Lung (tissue), 12 donors: ENCODE results near the gene IMPACT. TPM values are rescaled to one million over a fixed set of nuclear protein-coding genes. Genes with fewer than 3 reads are reported as not detected.
A peak's percentile ranks its signal among the peaks of the same experiment; 100 is the strongest.

ENCODE experiments used
- ATAC-seq: fragments of 200-7000 bp; cut with Tn5 transposase; one replicate; pipeline ENCODE4 v1.9.1; 2020; ENCODE audit warnings: moderate number of reproducible peaks; ENCODE audit not compliant: insufficient read depth, low FRiP score
- DNase-seq, 3 donors: peaks; one replicate each; pipeline ENCODE4 v3.0.0-alpha.2; 2013 to 2017
- H3K27ac ChIP-seq, 2 donors: one replicate each; pipeline ENCODE4 v1.5.1; 2013; ENCODE audit warnings: mild to moderate bottlenecking in 2 of 2, moderate library complexity in 2 of 2, control low read depth in 1 of 2, inconsistent platforms in 1 of 2, low read depth in 1 of 2, low read length in 1 of 2
- H3K27me3 ChIP-seq, 3 donors: one replicate each; pipeline ENCODE4 v1.5.1; 2013; ENCODE audit warnings: low read length in 2 of 3; ENCODE audit not compliant: control insufficient read depth in 3 of 3, insufficient read depth in 3 of 3
- H3K36me3 ChIP-seq, 4 donors: one replicate each; pipeline ENCODE4 v1.5.1; 2013; ENCODE audit warnings: low read length in 4 of 4, mild to moderate bottlenecking in 1 of 4, moderate library complexity in 1 of 4; ENCODE audit not compliant: control insufficient read depth in 4 of 4, insufficient read depth in 4 of 4
- H3K4me1 ChIP-seq, 5 donors: one replicate each; pipeline ENCODE4 v1.5.1; 2013; ENCODE audit warnings: low read length in 5 of 5, mild to moderate bottlenecking in 2 of 5, moderate library complexity in 1 of 5; ENCODE audit not compliant: control insufficient read depth in 5 of 5, insufficient read depth in 5 of 5
- H3K4me3 ChIP-seq: one replicate; pipeline ENCODE4 v1.5.1; 2013; ENCODE audit warnings: mild to moderate bottlenecking, control low read depth, moderate library complexity
- H3K9ac ChIP-seq, 2 donors: one replicate each; pipeline ENCODE4 v1.5.1; 2013; ENCODE audit warnings: low read length in 2 of 2, control low read depth in 1 of 2; ENCODE audit not compliant: insufficient read depth in 1 of 2
- H3K9me3 ChIP-seq, 4 donors: one replicate each; pipeline ENCODE4 v1.5.1; 2013; ENCODE audit warnings: low read length in 3 of 4, mild to moderate bottlenecking in 1 of 4, moderate library complexity in 1 of 4; ENCODE audit not compliant: control insufficient read depth in 4 of 4, insufficient read depth in 3 of 4
- WGBS, 2 donors: extraction: QIAGEN DNeasy Blood & Tissue Kit; methylation state at CpG; one replicate each; pipeline ENCODE4 v1.1.7; 2013; 5-methylcytosine and 5-hydroxymethylcytosine counted together
- polyA plus RNA-seq, 2 donors: library from polyadenylated mRNA; stranded (reverse); fragments of 200-250 nt; gene quantifications; one replicate each; pipeline ENCODE4 v1.2.1, GENCODE V29; 2013
- total RNA-seq, 2 donors: library from RNA; depleted of rRNA in 1 of 2; stranded (reverse); fragments of >200 nt in 1 of 2; gene quantifications; one replicate each; pipeline ENCODE4 v1.2.1, GENCODE V29; 2014 to 2021
- TF ChIP-seq, protein P1 (sequence below): IDR thresholded peaks from 2 replicates; pipeline ENCODE4 v1.5.1; 2012; ENCODE audit warnings: mild to moderate bottlenecking; ENCODE audit errors: control extremely low read depth, extremely low read depth
- donor health status: control.
- donor health status: control.
- donor health status: Bipolar disorder and iron deficiency.
- donor health status: healthy.
- donor health status: DM: yes; HTN: yes; CAD: no.

Gene IMPACT
- total and polyA plus RNA-seq, 4 donors, result 12.0 to 29.6 (median 25.0) TPM

GRCh38 chr18:24395049-24395795, 31.2 kb upstream of the IMPACT start:
- H3K9me3 ChIP-seq, result no peaks in the 10 kb centered on the region
- H3K4me1 ChIP-seq, result peaks cover 0 to 22% (median 2%) of the 10 kb centered on the region in 5 donors
- WGBS, 2 donors, result 48 to 72% methylated on average over 11 of the region's 11 CpGs
- no peak overlapping the region for H3K9ac ChIP-seq
- H3K4me3 ChIP-seq, result no peak overlapping the region
- TF ChIP-seq, protein P1, sequence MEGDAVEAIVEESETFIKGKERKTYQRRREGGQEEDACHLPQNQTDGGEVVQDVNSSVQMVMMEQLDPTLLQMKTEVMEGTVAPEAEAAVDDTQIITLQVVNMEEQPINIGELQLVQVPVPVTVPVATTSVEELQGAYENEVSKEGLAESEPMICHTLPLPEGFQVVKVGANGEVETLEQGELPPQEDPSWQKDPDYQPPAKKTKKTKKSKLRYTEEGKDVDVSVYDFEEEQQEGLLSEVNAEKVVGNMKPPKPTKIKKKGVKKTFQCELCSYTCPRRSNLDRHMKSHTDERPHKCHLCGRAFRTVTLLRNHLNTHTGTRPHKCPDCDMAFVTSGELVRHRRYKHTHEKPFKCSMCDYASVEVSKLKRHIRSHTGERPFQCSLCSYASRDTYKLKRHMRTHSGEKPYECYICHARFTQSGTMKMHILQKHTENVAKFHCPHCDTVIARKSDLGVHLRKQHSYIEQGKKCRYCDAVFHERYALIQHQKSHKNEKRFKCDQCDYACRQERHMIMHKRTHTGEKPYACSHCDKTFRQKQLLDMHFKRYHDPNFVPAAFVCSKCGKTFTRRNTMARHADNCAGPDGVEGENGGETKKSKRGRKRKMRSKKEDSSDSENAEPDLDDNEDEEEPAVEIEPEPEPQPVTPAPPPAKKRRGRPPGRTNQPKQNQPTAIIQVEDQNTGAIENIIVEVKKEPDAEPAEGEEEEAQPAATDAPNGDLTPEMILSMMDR, result no peak
- H3K27me3 ChIP-seq, result no peaks in the 10 kb centered on the region
- DNase-seq (no peak), ATAC-seq (no peak)
- no peak overlapping the region for H3K27ac ChIP-seq
- H3K36me3 ChIP-seq, result no peaks in the 10 kb centered on the region

GRCh38 chr18:24396082-24396633, 30.3 kb upstream of the IMPACT start:
- DNase-seq (peak in 1 of 3 donors; percentile 32), ATAC-seq (no peak)
- H3K27ac ChIP-seq, result no peak overlapping the region
- H3K36me3 ChIP-seq, result no peaks in the 10 kb centered on the region
- TF ChIP-seq, protein P1, result no peak
- H3K9ac ChIP-seq, result no peak overlapping the region
- no peaks in the 10 kb centered on the region for H3K9me3 ChIP-seq
- H3K27me3 ChIP-seq, result no peaks in the 10 kb centered on the region
- WGBS, 2 donors, result 69 to 83% methylated on average over 8 of the region's 8 CpGs
- no peak overlapping the region for H3K4me3 ChIP-seq
- H3K4me1 ChIP-seq, result peaks cover 0 to 22% (median 2%) of the 10 kb centered on the region in 5 donors

DNA sequence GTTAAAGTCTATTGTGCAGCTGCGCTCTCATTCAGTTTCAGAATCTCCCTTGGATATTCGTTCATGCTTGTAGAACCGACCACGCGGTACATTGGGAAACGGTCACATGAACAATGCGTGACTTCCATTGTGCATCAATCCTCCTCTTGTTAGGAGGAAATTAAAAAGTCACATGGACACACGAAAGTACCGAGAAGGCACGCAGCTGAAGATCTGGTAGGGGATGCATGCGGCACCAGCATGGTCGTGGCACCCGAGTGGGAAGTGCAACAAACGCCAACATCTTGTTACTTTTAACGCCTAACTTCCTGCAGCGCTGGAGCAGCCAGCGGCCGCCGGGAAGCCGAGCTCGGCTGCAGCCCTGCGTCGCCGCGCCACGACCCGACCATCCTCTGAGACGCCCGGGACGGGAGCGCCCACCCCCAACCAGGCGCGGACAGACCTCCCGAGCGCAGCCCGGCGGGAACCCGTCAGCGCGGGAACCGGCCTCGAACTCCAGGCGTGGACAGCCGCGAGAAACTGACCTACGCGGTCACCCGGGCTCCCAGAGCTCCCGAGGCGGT, 29.3 kb upstream of the IMPACT start:
- no peaks in the 10 kb centered on the region for H3K27me3 ChIP-seq
- DNase-seq (peak; percentile 72 to 91 (median 90)), ATAC-seq (peak; percentile 28)
- 0% methylated on average over 49 to 50 of the region's 50 CpGs for WGBS, 2 donors
- H3K4me1 ChIP-seq, result peaks cover 0 to 22% (median 2%) of the 10 kb centered on the region in 5 donors
- H3K9ac ChIP-seq, result peak overlapping the region; percentile 39 to 43
- H3K9me3 ChIP-seq, result no peaks in the 10 kb centered on the region
- peak overlapping the region; percentile 76 for H3K4me3 ChIP-seq
- H3K36me3 ChIP-seq, result no peaks in the 10 kb centered on the region
- H3K27ac ChIP-seq, result peak overlapping the region; percentile 48 to 94
- TF ChIP-seq, protein P1, result no peak
